ENCODE measurements around the gene GPR39. TPM values are rescaled to one million over a fixed set of nuclear protein-coding genes. Genes with fewer than 3 reads are reported as not detected.

GPR39 gene
- total and polyA plus RNA-seq, 2 donors (not counting 3 experiments of a cell fraction or from before 2014, with no cell fraction given): 0.03 to 0.20 TPM

GRCh38 chr2:132374551-132374950 lies 42.1 kb upstream of the GPR39 start:
- CTCF ChIA-PET: no interaction called here
- POLR2A ChIA-PET: no interaction called here
- H3K4me3 ChIP-seq (replicated peaks in 1 of 3; ENCODE audit: insufficient read depth in 1 of 3, low read depth in 1 of 3, low read length in 3 of 3): no peak overlapping the region
- intact Hi-C loops (cut with micrococcal nuclease): no loop called here
- H3K9me1 ChIP-seq (replicated peaks; ENCODE audit: control insufficient read depth, extremely low read depth, insufficient read depth, low read length): no peaks in the 10 kb centered on the region
- no peaks in the 10 kb centered on the region for H3K9me3 ChIP-seq (replicated peaks; ENCODE audit: control insufficient read depth, insufficient read depth, low read length)
- no peak overlapping the region for H3K9ac ChIP-seq (replicated peaks; ENCODE audit: extremely low read depth, insufficient read depth, low read length)
- no TSS peak for BruUV-seq (replicated peaks)
- H3K4me2 ChIP-seq (ENCODE audit: insufficient read depth, low read length): no peak overlapping the region
- TF ChIP-seq FOS (IDR thresholded peaks at IDR 0.05; ENCODE audit: borderline replicate concordance, insufficient read depth, low read length): peak; percentile 9
- no peak for TF ChIP-seq POLR2AphosphoS5 (IDR thresholded peaks at IDR 0.05; ENCODE audit: insufficient read depth, low read depth, low read length)
- no peaks in the 10 kb centered on the region for H3K79me2 ChIP-seq (ENCODE audit: control insufficient read depth, insufficient read depth, low read length)
- no peaks in the 10 kb centered on the region for H3K4me1 ChIP-seq (ENCODE audit: control insufficient read depth, extremely low read depth, insufficient read depth, low read length)
- dilution Hi-C loops (cut with MboI; ENCODE audit: extremely low pct_ligation_motif_present, low sequenced_read_pairs): no loop called here
- no peaks in the 10 kb centered on the region for H4K20me1 ChIP-seq (replicated peaks; ENCODE audit: control insufficient read depth, extremely low read depth, insufficient read depth, low read length)
- FAIRE-seq (no peak), DNase-seq (ENCODE audit: low read depth, low spot score) (no peak)
- H3K27ac ChIP-seq (ENCODE audit: insufficient read depth, low read depth, low read length): no peak overlapping the region
- H3K27me3 ChIP-seq (ENCODE audit: control insufficient read depth in 2 of 2, insufficient read depth in 2 of 2, low read length in 2 of 2): no peaks in the 10 kb centered on the region
- no peak overlapping the region for H2AFZ ChIP-seq (ENCODE audit: low read depth, low read length)
- no peaks in the 10 kb centered on the region for H3K36me3 ChIP-seq (ENCODE audit: control insufficient read depth in 2 of 2, extremely low read depth in 1 of 2, insufficient read depth in 2 of 2, low read length in 2 of 2)

GRCh38 chr2:132374961-132375360 lies 41.6 kb upstream of the GPR39 start:
- Histone ChIP-seq H3K79me2 (ENCODE audit: control insufficient read depth, insufficient read depth, low read length) (no peaks in the 10 kb centered on the region), H3K9ac (replicated peaks; ENCODE audit: extremely low read depth, insufficient read depth, low read length) (no peak overlapping the region), H3K27ac (ENCODE audit: insufficient read depth, low read depth, low read length) (no peak overlapping the region), H4K20me1 (replicated peaks; ENCODE audit: control insufficient read depth, extremely low read depth, insufficient read depth, low read length) (no peaks in the 10 kb centered on the region), H3K4me2 (ENCODE audit: insufficient read depth, low read length) (no peak overlapping the region), H3K36me3 (ENCODE audit: control insufficient read depth in 2 of 2, extremely low read depth in 1 of 2, insufficient read depth in 2 of 2, low read length in 2 of 2) (no peaks in the 10 kb centered on the region), H3K9me1 (replicated peaks; ENCODE audit: control insufficient read depth, extremely low read depth, insufficient read depth, low read length) (no peaks in the 10 kb centered on the region), H3K4me1 (ENCODE audit: control insufficient read depth, extremely low read depth, insufficient read depth, low read length) (no peaks in the 10 kb centered on the region), H3K4me3 (replicated peaks in 1 of 3; ENCODE audit: insufficient read depth in 1 of 3, low read depth in 1 of 3, low read length in 3 of 3) (no peak overlapping the region), H2AFZ (ENCODE audit: low read depth, low read length) (no peak overlapping the region), H3K9me3 (replicated peaks; ENCODE audit: control insufficient read depth, insufficient read depth, low read length) (no peaks in the 10 kb centered on the region), H3K27me3 (ENCODE audit: control insufficient read depth in 2 of 2, insufficient read depth in 2 of 2, low read length in 2 of 2) (no peaks in the 10 kb centered on the region)
- no TSS peak for BruUV-seq (replicated peaks)
- no peak for DNase-seq (ENCODE audit: low read depth, low spot score)
- intact Hi-C loops (cut with micrococcal nuclease): no loop called here
- FAIRE-seq: no peak
- ChIA-PET CTCF (no interaction called here), POLR2A (no interaction called here)
- dilution Hi-C loops (cut with MboI; ENCODE audit: extremely low pct_ligation_motif_present, low sequenced_read_pairs): no loop called here
- no peak for TF ChIP-seq CTCF (IDR thresholded peaks at IDR 0.05; ENCODE audit: extremely low read depth in 1 of 2, insufficient read depth in 1 of 2, low read depth in 1 of 2, low read length in 2 of 2)
- no peak for TF ChIP-seq POLR2AphosphoS5 (IDR thresholded peaks at IDR 0.05; ENCODE audit: insufficient read depth, low read depth, low read length)
- TF ChIP-seq JUN (IDR thresholded peaks at IDR 0.05; ENCODE audit: borderline replicate concordance, insufficient read depth, insufficient read length, low read depth): no peak
- TF ChIP-seq MAX (IDR thresholded peaks at IDR 0.05; ENCODE audit: insufficient read depth, insufficient read length): no peak
- TF ChIP-seq FOS (IDR thresholded peaks at IDR 0.05; ENCODE audit: borderline replicate concordance, insufficient read depth, low read length): no peak
- no peak for TF ChIP-seq GATA2 (IDR thresholded peaks at IDR 0.05; ENCODE audit: insufficient read depth, insufficient read length, low read depth, low read length)
- no peak for TF ChIP-seq POLR2A (IDR thresholded peaks at IDR 0.05; ENCODE audit: low read depth, low read length)
- TF ChIP-seq MYC (IDR thresholded peaks at IDR 0.05; ENCODE audit: low read depth, low read length): no peak
- TF ChIP-seq EZH2 (IDR thresholded peaks at IDR 0.05; ENCODE audit: borderline replicate concordance, low read depth, low read length, severe bottlenecking): no peak
